ENCODE results near the gene SETD3.
A peak's percentile ranks its signal among the peaks of the same experiment; 100 is the strongest.

Gene SETD3

DNA sequence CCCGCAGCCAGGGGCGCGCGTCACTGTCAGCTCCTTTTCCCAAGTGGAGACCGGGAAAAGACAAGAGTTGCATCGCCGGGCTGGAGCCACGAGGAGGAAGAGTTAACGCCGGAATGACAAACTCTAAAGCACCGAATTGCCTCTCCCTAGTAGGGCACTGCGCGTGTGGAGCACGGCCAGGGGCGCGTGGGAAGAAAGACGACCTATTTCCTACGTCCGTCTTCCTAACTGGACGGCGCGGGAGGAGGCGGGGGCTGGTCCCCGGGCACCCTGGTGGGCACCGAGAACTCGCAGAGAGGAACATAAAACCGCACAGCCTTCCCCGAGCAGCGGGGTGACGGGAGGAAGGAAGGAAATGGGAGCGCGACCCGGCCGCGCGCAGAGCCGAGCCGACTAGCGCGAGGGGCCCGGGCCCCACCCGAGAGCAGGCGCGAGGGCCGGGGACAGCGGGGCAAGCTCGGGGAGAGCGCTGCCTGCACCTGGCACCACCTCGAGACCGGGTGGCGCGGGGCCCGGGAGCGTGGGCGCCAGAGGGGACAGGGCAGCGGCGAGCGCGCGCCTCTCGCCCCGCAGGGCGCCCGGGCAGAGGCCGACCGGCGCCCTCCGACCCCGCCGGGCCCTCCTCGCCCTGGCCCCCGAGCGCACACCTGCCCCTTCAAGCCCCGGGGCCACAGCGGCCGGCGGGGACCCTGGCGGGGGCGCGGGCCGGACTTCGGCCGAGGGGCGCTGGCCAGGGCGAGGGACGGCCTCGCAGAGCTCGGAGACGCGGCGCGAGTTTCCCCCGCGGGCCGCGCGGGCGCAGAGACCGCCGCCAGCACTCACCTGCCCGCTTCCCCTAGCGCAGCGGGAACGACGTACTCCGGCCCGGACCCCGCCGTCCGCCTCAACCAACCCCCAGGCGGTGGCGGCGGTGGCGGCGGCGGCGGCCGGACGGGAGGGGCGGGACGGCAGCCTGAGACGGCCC is at the start of gene SETD3:
SETD3 (minus strand) TSS at position 954 of the 964 bp plus-strand sequence. CDS start 15,054 bp downstream, outside the sequence.
- peak; percentile 44 for DNase-seq

DNA sequence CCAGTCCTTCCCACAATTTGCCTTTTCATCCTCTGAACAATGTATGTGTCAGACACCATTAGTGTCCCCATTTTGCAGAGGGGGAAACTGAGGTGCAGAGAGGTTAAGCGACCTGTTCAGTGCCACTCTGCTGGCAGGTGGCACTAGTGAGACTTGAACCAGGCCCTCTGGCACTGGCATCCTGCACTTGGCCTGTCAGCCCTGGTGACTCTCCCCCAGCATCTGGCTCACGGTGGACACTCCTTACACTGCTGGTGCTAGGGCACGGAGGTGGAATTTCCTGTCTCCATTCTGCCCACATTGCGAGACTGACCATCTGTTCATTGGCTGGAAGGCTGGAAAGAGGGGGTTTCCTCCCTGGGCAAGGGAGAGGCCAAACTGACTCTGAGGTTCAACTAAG is 49.2 kb upstream of the SETD3 start:
- no peak for DNase-seq

DNA sequence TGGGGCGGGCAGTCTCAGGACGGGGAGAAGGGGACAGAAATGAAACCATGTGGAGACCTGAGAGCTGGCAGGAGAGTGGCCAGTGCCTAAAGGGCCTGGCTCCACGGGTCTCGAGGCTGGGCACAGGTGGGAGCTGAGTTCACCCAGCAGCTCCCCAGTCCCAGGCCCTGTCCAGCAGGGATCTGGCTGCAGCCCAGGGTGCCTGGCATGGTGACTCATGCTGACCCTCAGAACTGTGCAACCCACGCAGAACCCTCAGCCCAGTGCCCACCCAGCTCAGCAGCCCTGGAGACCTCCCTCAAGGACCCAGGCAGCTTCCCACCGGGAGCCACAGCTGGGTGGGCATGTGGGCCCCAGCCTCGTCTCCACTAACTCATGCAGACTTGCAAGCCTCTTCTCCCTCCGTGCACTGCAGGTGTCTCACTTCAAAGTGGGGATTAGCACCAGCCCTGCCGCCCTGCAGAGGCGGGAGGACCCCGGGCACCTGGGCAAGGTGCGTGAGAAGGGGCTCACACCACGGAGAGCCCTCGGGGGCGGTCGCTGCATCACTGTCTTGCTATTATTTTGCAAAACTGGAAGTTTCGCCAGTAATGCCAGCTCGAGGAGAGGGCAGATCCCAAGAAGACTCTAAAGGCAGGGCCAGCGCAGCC is 46.9 kb upstream of the SETD3 start:
- DNase-seq = no peak

DNA sequence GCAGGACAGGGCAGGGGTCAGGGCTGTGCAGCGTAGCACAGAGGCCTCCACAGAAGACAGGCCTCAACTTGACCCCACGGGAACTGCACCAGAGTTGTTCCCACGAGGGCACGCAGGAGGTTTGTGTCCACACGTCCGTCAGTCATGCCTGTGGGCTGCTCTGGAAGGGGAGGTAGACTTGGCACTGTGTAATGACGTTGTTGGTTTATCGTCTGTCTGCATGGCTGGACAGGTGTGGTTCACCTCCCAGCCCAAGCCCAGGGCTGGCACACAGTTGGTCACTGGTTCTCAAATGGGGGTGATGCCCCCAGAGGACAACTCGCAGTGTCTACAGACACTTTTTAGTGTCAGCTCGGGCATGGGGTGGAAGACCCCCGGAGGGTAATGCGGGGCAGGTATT is 46.4 kb upstream of the SETD3 start:
- no peak for DNase-seq

DNA sequence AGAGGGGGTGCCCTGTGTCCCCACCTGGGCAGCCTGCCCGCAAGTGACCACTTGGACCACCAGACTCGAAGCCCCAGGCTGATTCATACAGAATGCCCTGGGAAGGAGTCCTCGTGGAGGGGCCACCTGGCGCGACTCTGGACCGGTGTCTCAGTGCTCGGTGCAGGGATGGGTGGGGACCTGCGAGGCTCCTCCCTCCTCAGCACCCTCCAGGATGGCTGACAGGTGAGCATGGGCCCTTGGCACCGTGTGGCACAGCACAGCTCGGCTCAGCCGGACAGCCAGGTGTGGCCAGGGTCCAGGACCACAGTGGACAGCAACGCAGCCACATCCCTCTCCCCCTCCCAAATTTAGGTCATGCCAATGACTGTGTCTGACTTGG is 45.0 kb upstream of the SETD3 start:
- DNase-seq = no peak

DNA sequence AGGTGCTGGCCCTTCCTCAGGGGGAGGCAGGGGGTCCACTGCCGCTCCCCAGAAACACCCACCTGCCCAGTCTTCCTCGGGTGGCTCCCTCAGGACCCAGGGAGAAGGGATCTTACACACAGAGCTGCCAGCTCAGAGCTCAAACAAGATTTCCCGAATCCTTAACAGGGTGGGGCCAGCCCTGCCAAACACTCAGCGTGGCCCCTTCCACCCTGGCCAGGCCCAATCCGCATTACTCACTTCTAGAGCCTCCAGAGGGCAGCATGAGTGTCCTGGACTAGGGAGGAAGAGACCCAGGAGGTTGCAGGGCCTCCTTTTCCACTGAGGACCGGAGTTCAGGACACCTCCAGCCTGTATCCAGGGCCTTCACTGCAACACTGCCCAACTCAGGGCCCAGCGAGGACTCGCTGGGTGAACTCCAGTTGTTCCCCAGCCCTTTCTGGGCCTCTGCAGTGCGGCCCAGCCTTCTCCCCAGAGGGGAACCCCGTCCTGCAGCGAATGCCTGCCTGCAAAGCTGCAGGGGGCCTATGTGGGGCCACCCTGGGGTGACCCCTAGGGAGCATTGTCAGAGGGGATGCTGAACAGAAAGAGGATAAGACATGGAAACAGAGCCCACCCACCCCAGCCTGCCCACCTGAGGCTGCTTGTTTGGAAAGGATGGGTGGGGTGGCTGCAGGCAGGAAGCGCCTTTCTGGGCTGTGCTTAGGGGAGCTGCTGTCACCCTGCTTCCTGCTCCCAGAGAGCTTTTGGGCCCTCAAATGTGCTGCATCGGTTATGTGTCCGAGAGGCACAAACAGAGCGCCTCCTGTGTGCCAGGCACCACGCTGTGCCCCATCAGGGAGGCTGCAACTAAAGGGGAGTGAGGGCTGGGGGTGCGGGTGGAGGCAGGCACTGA is 44.4 kb upstream of the SETD3 start:
- peak; percentile 56 for DNase-seq

DNA sequence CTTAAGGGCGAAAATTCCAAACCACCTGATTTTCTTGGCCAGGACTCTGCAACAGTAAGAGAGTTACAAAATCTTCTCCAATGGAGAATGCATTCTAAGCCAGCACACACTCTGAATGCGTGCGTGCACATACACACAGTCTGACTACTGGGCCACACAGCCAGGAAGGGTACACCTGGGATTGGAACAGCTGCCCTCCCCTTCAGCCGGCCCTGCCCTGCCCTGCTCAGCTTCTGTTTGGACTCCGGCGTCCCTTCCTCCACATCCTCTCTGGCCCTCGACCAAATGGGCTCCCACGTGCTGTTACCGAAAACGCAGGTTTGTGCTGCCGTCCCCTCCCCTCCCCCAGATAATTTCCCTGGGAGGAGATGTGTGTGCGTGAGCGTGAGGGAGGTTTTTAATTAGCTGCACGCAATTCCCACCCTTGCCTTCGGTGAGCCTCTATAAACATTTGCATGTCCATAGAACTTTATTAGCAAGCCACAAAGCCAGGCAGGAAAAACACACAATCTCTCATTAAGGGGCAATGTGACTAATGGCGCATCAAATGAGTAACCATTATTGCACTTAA is 43.5 kb upstream of the SETD3 start:
- peak; percentile 36 for DNase-seq

DNA sequence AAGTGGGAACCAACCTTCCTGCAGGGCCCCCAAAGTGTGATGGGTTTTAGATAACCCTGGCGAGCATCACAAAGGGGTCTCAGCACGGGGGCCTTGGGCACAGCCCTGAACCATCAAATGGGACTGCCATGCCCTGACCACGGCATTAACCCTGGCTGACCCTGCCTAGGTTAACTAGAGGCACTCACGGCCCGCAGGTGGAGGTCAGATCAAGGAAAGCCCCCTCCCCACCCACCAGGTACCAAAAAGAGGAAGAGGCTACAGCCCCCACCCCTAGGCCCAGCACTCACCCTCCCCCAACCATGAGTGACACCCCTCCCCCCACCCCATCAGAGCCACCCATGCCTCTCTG is 43.0 kb upstream of the SETD3 start:
- no peak for DNase-seq

DNA sequence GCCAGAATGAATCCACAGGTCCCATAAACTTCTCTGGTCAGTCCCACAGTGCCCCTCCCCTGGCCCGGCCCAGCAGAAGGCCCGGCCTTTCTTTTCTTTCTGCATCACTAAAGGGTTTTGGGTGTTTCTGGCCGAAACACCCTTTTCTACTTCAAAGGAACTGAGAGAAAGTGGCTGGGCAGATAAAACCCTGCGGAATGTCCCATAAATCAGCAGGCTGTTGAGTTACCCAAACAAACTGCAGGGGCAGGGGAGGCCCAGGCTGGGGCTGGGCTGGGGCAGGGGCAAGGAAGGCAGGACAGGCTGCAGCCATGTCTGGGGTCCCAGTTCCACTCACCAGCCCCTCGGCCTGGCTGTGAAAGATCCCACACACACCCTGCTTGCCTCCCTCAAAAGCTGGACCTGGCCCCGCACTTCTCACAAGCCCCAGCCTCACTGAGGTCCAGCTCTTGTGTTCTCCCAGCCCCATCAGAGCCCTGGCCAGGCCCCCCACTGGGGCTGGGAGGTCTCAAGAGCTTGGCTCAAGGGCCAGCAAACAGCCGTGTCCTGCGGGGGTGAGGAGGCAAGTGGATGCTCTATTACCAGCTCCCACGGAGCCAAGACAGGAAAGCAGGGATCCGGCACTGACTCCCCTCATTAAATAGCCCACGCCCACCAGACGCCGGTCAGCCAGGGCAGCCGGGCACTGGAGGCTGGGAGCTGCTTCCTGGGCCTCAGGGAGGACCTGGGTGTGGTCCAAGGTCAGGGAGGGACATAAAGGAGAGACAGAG is 42.5 kb upstream of the SETD3 start:
- DNase-seq = peak; percentile 28

DNA sequence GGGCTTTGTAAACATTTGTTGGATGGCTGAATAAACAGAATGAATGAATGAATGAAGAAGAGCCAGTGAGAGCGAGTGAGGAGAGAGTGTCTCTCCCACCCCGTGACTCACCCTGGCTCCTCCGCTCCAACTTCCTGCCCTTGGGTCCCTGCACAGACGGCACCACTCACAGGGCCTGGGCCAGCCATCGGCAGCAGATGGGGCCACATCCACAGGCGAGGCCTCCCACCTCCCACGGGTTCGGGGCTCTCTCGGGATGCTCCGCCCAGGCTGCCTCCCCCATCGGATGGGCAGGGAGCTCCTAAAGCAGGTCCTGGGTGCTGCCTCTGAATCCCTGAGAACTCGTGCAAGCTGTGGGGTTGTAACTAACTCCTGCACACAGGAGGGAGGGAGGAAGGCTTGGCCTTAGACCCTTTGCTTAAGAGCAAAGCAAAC is 41.8 kb upstream of the SETD3 start:
- peak; percentile 72 for DNase-seq

DNA sequence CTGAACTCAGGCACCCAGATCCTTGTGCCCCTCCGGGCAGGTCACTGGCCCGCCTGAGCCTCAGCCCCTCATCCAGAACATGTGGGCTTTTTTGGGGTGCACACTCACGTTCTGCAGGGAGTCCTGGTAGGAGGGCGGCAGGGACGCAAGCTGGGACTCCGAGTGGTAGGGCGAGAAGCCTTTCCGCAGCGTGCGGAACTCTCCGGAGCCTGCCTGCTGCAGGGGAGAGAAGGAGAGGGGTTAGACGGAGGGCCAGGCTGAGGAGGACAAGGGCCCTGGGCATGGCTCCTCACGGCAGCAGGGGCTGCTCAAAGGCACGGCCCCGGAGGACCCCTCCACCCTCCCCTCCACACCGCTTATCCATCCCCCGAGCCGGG is 41.4 kb upstream of the SETD3 start:
- no peak for DNase-seq

DNA sequence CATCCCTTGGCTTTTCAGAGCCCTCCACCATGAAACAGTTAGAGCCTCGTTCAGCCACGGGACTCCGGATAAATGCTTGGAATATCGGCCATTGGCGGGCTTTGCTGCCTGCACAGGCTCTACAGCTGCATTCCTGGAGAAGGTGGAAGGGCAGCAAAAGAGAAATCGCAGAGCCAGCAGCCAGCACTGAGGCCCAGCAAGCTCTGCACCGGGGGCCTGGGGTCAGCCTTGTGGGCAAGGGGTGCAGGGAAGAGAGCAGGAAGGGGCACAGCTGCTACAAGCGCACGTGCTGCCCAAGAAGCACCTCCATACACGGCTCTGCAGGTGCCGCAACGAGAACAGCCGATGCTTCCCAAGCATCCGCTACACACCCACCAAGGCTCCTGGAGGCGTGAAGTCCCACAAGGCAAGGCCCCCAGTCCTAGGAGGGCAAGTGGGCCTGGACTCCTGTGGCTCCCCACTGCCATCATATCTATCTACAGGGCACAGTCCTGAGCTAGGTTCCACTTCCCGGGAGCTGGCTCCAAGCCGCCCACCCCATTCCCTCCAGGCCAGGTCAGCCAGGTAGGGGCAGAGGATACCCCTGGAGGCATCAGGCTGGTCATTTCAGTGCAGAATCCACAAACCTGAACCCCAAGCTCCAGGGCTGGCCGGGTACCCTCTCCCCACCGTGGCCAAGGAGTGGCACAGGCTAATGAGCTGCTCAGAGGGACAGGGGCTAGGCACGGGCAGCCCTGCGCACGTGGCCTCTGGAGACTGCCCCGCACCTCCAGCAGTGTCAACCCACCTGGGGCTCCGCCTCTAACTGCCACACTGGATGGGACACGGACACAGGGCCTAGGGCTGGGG is 40.7 kb upstream of the SETD3 start:
- DNase-seq = no peak

DNA sequence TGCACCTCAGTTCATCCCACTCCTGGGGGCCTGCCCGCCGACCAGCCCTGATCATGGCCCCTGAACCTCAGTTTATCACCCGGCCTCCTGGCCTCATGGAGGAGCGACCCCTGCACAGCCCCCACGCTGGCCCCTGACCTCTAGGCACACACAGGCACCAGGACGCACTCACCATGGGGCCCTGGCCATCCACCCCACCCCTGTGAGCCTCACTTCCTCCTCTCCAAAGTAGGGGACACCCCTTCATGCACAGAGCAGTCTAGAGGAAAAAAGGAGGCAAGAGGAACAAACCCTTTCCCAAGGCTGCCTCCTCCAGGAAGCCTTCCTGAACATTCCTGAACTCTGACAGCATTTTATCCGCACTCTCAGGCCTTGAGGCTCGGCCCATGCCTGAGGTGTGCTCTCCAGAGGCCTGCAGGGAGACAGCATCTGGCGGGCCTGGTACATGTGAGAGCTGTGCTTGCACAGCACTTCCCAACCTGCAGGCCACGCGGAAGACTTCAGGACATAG is 40.0 kb upstream of the SETD3 start:
- DNase-seq = no peak

DNA sequence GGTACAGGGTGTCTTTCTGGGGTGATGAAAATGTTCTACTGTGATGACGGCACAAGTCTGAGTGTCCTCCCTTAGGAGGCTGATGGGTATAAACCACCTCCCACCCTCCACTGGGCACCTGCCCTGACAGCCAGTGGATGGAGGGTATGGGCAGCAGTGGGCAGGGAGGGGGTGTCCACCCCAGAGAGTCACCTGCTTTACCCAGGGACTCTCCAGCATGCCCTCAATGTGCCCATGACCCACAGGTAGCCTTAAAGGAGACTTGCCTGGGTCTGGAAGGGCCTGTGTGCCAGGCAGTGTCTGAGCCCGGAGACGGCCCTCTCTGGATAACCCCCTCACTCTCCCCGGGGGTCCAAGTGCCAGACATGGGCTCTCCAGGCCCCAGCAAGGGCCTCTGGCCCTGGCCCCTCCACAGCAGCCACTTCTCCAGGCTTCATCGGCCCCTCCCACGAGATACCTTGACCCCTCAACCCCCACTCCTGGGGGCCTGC is 39.3 kb upstream of the SETD3 start:
- DNase-seq = no peak

DNA sequence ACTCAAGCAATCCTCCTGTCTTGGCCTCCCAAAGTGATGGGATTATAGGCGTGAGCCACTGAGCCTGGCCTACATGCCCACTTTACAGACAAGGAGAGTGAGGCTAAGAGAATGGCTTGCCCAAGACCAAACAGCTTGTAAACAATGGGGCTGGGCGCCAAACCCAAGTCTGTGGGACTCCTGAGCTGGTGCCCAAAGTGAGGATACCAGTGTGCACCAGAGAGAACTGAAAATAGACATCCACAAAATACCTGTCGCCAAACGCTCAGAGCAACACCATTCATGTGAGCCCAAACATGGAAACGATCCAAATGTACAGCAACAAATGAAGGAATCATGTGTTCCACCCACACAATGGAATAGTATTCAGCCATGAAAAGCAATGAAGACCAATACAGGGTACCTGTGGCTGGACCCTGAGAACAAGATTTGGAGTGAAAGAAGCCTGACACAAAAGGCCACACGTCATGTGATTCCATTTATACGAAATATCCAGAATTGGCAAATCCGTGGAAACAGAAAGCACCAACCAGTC is 38.8 kb upstream of the SETD3 start:
- no peak for DNase-seq

DNA sequence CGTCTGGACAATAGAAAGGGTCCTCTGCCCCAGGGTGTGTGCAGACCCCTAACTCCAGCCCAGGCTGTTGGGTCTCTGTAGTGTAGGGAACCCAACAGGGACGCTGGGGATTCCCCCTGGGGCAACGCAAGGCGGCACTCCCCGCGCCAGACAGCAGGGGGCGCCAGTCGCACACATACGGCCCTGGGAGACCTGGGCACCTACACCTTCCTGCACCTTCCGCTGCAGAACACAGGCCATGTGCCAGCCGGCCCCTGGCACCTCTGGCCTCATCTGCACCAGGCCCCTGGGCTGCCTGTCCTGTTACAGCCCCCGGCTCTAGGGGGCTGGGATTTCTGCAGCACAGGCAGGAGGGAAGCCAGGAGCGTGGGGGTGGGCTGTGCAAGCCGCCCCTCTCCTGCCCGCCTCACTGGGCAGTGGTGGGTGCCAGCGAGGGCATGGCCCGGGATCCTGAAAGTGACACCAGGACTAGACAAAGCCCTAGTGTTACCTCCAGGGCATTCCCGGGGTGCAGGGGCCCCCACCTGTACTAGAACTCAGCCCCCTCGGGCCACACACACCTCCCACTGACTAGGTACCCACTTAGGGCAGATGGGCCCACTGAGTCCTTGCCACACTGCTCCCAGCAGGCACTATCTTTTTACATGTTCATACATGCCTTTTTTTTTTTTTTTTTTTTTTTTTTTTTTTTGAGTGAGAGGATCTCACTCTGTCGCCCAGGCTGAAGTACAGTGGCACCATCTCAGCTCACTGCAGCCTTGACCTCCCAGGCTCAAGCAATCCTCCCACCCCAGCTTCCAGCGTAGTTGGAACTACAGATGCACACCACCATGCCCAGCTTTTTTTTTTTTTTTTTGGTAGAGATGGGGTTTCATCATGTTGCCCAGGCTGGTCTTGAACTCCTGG is 38.0 kb upstream of the SETD3 start:
- DNase-seq = peak; percentile 39

DNA sequence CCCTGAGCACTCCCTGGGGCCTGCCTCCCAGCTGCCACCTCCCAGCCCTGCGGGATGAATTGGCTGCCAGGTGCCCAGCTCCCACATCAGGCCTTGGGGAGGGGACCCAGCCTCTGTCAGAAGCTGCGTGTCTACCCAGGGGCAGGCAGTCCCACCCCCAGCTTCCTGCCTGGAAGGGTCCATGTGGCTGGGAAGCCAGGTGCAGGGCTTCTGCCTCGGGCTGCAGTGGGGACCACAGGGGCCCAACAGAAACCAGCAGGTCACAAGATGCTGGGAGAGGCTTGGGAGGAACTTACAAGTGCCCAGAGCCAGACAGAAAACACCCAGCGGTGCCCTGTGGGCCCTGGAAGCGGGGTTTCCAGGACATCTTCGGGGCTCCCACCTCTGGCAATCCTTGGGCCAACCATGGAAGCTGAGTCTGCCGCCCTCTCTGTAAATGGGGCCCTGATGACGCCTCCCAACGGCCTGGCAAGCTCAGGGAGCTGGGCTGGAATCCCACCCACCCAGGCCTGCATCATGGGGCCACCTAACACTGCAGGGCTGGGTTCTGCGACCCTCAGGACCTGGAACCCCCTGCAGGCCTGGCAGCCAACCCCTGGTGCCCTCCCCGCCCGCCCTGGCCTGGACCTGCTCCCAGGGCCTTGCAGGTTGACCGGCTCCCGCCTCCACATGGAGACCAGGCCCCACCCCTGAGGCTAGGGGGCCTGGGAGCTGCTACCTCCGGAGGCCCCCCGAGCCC is 37.2 kb upstream of the SETD3 start:
- no peak for DNase-seq

DNA sequence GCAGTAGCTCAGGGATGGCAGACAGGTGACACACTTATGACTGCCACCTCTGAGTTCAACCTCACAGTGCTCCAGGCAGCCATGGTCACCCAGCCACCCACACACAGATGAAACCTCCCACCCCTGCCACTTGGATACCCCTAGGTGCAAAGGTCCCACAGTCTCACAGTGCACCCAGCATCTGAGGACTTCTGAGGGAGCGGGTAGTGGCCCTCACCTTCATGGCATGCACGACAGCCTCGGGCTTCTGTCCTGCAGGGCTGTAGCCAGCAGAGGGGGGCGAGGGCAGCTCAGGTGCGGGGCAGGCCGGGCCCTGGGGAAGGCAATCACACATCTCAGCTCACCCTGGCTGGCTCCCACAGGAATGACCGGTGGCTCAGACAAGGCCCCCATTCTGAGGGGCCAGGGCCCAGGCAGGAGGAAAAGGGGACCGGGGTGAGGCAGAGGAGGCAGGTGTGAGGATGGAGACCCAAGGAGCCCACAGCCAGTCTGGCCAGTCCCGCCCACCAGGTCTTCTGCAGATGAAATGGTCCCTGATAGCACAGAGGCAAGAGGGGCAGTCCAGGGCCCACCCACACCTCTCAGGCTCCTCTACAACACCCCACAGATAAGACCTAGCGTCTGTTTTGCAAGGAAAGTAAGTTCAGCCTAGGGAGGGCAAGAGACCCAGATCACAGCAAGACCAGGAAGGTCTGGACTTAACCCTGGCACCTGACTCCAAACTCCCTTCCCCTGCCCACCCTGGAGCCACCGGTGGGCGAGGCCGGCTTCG is 36.4 kb upstream of the SETD3 start:
- DNase-seq = no peak
